Neural progenitor cell (in vitro differentiated cells): ENCODE results near the gene APEH. TPM values are rescaled to one million over a fixed set of nuclear protein-coding genes. Genes with fewer than 3 reads are reported as not detected.

ENCODE experiments used
- DNase-seq: peaks from one replicate; pipeline ENCODE4 v3.0.0-alpha.2; 2016; ENCODE audit warnings: low spot score
- H2AFZ ChIP-seq: fragments of 200-600 bp; sonication (generic); replicated peaks from 2 replicates; pipeline ENCODE4 v1.6.1; 2016; ENCODE audit warnings: antibody characterized with exemption
- H3F3A ChIP-seq: fragments of 200-600 bp; sonication (generic); 2 replicates; pipeline ENCODE4 v1.6.1; 2016; ENCODE audit warnings: antibody characterized with exemption, low read depth
- H3K27ac ChIP-seq: fragments of 200-600 bp; sonication (generic); 2 replicates; pipeline ENCODE4 v1.5.1; 2016; ENCODE audit warnings: mild to moderate bottlenecking
- H3K27me3 ChIP-seq: fragments of 200-600 bp; sonication (generic); 2 replicates; pipeline ENCODE4 v1.6.1; 2016; ENCODE audit warnings: mild to moderate bottlenecking, moderate library complexity
- H3K36me3 ChIP-seq: fragments of 200-600 bp; sonication (generic); 2 replicates; pipeline ENCODE4 v1.5.1; 2016
- H3K4me1 ChIP-seq: fragments of 200-600 bp; sonication (generic); 2 replicates; pipeline ENCODE4 v1.6.1; 2016; ENCODE audit warnings: mixed run types
- H3K4me2 ChIP-seq: fragments of 200-600 bp; sonication (generic); 2 replicates; pipeline ENCODE4 v1.6.1; 2016
- H3K4me3 ChIP-seq: fragments of 200-600 bp; sonication (generic); 2 replicates; pipeline ENCODE4 v1.5.1; 2016
- H3K79me2 ChIP-seq: fragments of 200-600 bp; sonication (generic); 2 replicates; pipeline ENCODE4 v1.6.1; 2016; ENCODE audit warnings: low read depth
- H3K9ac ChIP-seq: fragments of 200-600 bp; sonication (generic); 2 replicates; pipeline ENCODE4 v1.6.1; 2016
- H3K9me3 ChIP-seq: fragments of 200-600 bp; sonication (generic); 2 replicates; pipeline ENCODE4 v1.5.1; 2016; ENCODE audit warnings: low read depth
- H4K20me1 ChIP-seq: fragments of 200-600 bp; sonication (generic); 2 replicates; pipeline ENCODE4 v1.6.1; 2016; ENCODE audit warnings: low read depth
- H3K27ac Mint-ChIP-seq: 3 replicates; pipeline ENCODE4 v1.8.0; 2021; ENCODE audit warnings: mixed read lengths
- H3K27me3 Mint-ChIP-seq: 2 replicates; pipeline ENCODE4 v1.8.0; 2022; ENCODE audit warnings: low read depth, mild to moderate bottlenecking, inconsistent platforms, moderate library complexity, mixed read lengths; ENCODE audit not compliant: insufficient read depth
- H3K36me3 Mint-ChIP-seq: 3 replicates; pipeline ENCODE4 v1.8.0; 2021; ENCODE audit warnings: mixed read lengths
- H3K4me1 Mint-ChIP-seq: 3 replicates; pipeline ENCODE4 v1.8.0; 2021; ENCODE audit warnings: mixed read lengths
- H3K4me3 Mint-ChIP-seq: 3 replicates; pipeline ENCODE4 v1.8.0; 2021; ENCODE audit warnings: mild to moderate bottlenecking, moderate library complexity, mixed read lengths
- H3K9me3 Mint-ChIP-seq: 3 replicates; pipeline ENCODE4 v1.8.0; 2020; ENCODE audit warnings: mixed read lengths
- EZH2 ChIP-seq: fragments of 200-600 bp; sonication (generic); IDR thresholded peaks from 2 replicates; pipeline ENCODE4 v1.6.1; 2017; ENCODE audit warnings: antibody characterized with exemption, mild to moderate bottlenecking, moderate library complexity
- EZH2phosphoT487 ChIP-seq: fragments of 200-600 bp; sonication (generic); IDR thresholded peaks from 2 replicates; pipeline ENCODE4 v1.6.1; 2017; ENCODE audit warnings: antibody characterized with exemption
- total RNA-seq: library from RNA; depleted of rRNA; stranded (reverse); fragments of >200 nt; gene quantifications from 2 replicates; pipeline ENCODE4 v1.2.3, GENCODE V29; 2015; ENCODE audit warnings: low replicate concordance
- TF ChIP-seq, protein P1 (sequence below): fragments of 200-600 bp; sonication (generic); IDR thresholded peaks from 2 replicates; pipeline ENCODE4 v1.5.1; 2017; ENCODE audit warnings: antibody characterized with exemption, mild to moderate bottlenecking

Gene APEH
- total RNA-seq, 1 donor from 2014 or later, result 132 TPM

DNA sequence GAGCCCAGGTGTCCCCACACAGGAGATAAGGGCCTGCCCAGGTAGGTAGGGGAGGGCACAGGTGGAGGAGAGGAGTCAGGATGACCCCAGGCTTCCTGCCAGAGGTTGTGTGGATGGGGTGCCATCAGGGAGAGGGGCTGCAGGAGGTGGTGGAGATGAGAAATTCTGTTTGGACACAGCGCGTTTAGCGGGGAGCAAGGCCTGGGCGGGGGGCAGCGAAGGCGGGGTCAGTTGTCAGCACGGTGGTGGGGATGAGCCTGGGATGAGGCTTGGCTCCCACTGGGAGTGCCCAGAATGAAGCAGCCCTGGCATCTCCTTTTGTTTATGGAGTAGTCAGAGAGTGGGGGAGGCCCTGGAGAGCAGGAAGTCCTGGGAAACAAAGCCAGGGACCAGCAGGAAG is 29.8 kb downstream of the APEH start:
- no peaks in the 10 kb centered on the region for H3K27me3 ChIP-seq
- DNase-seq, result no peak
- no peak overlapping the region for H3K9ac ChIP-seq
- H2AFZ ChIP-seq, result no peak overlapping the region
- Mint-ChIP-seq H3K4me1 (no peaks in the 10 kb centered on the region), H3K27me3 (peaks cover 2% of the 10 kb centered on the region), H3K9me3 (no peaks in the 10 kb centered on the region), H3K36me3 (peaks cover 2% of the 10 kb centered on the region), H3K4me3 (no peak overlapping the region), H3K27ac (no peak overlapping the region)
- H3K9me3 ChIP-seq, result no peaks in the 10 kb centered on the region
- H4K20me1 ChIP-seq, result no peaks in the 10 kb centered on the region
- H3K36me3 ChIP-seq, result no peaks in the 10 kb centered on the region
- no peaks in the 10 kb centered on the region for H3F3A ChIP-seq
- H3K79me2 ChIP-seq, result no peaks in the 10 kb centered on the region
- H3K4me2 ChIP-seq, result no peak overlapping the region
- no peak overlapping the region for H3K27ac ChIP-seq
- H3K4me3 ChIP-seq, result no peak overlapping the region
- H3K4me1 ChIP-seq, result no peaks in the 10 kb centered on the region
- TF ChIP-seq, protein P1, sequence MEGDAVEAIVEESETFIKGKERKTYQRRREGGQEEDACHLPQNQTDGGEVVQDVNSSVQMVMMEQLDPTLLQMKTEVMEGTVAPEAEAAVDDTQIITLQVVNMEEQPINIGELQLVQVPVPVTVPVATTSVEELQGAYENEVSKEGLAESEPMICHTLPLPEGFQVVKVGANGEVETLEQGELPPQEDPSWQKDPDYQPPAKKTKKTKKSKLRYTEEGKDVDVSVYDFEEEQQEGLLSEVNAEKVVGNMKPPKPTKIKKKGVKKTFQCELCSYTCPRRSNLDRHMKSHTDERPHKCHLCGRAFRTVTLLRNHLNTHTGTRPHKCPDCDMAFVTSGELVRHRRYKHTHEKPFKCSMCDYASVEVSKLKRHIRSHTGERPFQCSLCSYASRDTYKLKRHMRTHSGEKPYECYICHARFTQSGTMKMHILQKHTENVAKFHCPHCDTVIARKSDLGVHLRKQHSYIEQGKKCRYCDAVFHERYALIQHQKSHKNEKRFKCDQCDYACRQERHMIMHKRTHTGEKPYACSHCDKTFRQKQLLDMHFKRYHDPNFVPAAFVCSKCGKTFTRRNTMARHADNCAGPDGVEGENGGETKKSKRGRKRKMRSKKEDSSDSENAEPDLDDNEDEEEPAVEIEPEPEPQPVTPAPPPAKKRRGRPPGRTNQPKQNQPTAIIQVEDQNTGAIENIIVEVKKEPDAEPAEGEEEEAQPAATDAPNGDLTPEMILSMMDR, result no peak
- TF ChIP-seq EZH2, result no peak
- TF ChIP-seq EZH2phosphoT487, result no peak

DNA sequence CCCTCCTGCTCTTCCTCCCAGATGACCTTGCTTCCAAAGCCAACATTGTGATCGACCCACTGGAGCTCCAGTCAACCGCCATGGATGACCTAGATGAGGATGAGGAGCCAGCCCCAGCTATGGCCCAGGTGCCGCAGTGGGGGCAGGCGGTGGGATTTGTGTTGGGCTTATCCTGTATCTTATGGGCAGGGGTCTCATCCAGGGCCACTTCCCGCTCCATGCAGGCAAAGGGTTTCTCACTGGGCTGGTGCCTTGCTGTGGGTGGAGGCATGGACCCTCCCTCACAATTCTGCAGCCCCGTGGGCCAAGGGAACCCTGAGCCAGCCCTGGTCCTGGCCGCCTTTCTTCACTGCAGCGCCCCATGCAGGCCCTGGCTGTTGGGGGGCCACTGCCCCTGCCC is 30.5 kb downstream of the APEH start:
- Histone ChIP-seq H3K36me3 (no peaks in the 10 kb centered on the region), H3K79me2 (no peaks in the 10 kb centered on the region), H4K20me1 (no peaks in the 10 kb centered on the region), H3K9me3 (no peaks in the 10 kb centered on the region), H3F3A (no peaks in the 10 kb centered on the region), H3K4me1 (no peaks in the 10 kb centered on the region), H3K27me3 (no peaks in the 10 kb centered on the region), H3K4me3 (no peak overlapping the region), H2AFZ (no peak overlapping the region), H3K9ac (no peak overlapping the region), H3K4me2 (no peak overlapping the region), H3K27ac (no peak overlapping the region)
- peaks cover 2% of the 10 kb centered on the region for H3K27me3 Mint-ChIP-seq
- no peak for DNase-seq
- H3K9me3 Mint-ChIP-seq, result no peaks in the 10 kb centered on the region
- H3K36me3 Mint-ChIP-seq, result peaks cover 2% of the 10 kb centered on the region
- no peak overlapping the region for H3K4me3 Mint-ChIP-seq
- no peak overlapping the region for H3K27ac Mint-ChIP-seq
- H3K4me1 Mint-ChIP-seq, result no peaks in the 10 kb centered on the region
- TF ChIP-seq, protein P1, result no peak
- TF ChIP-seq EZH2 (no peak), EZH2phosphoT487 (no peak)

DNA sequence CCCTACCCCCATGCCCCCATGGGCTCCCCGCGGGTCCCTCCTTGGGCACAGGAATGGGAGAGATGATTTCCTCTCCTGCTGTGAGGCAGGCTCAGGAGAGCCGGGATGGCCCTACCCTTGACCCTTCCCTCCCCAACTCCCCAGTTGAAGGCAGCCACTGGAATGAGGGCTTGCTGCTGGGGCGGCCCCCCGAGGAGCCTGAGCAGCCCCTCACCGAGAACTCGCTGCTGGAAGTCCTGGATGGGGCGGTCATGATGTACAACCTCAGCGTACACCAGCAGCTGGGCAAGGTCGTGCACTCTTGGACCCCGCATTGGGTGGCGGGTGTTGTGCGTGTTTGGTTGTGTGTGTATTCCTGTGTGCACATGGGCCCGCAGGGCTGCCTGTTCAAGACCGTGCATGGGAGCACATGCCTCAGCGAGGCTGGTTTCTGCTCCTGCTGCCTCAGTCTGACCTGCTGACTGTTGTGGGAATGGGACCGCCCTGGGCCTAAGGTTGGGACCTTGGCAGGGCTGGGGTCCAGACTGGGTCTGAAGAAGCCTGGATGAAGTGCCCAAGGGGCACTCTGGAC is 31.3 kb downstream of the APEH start:
- Histone ChIP-seq H4K20me1 (no peaks in the 10 kb centered on the region), H3K27ac (no peak overlapping the region), H3K4me1 (no peaks in the 10 kb centered on the region), H3K9me3 (no peaks in the 10 kb centered on the region), H3K4me2 (no peak overlapping the region), H3K4me3 (no peak overlapping the region), H3K27me3 (no peaks in the 10 kb centered on the region), H3F3A (no peaks in the 10 kb centered on the region), H3K36me3 (no peaks in the 10 kb centered on the region), H3K79me2 (no peaks in the 10 kb centered on the region), H3K9ac (no peak overlapping the region), H2AFZ (no peak overlapping the region)
- no peaks in the 10 kb centered on the region for H3K4me1 Mint-ChIP-seq
- no peak overlapping the region for H3K4me3 Mint-ChIP-seq
- H3K27ac Mint-ChIP-seq, result no peak overlapping the region
- no peak for DNase-seq
- H3K36me3 Mint-ChIP-seq, result peaks cover 2% of the 10 kb centered on the region
- peaks cover 2% of the 10 kb centered on the region for H3K27me3 Mint-ChIP-seq
- TF ChIP-seq, protein P1, result no peak
- no peak for TF ChIP-seq EZH2
- no peak for TF ChIP-seq EZH2phosphoT487
- no peaks in the 10 kb centered on the region for H3K9me3 Mint-ChIP-seq
